GM18861 (cell line): ENCODE data around the gene PUS10.
"Not testable (repeated sequence)": the region's sequence is repeated elsewhere in the genome, so short reads cannot be mapped to it uniquely, and the experiment has no call there.

Experiments used
- ATAC-seq: cut with Tn5 transposase; IDR thresholded peaks from one replicate; pipeline ENCODE4 v1.9.1; 2021; ENCODE audit not compliant: unreplicated experiment

PUS10 gene, protein sequence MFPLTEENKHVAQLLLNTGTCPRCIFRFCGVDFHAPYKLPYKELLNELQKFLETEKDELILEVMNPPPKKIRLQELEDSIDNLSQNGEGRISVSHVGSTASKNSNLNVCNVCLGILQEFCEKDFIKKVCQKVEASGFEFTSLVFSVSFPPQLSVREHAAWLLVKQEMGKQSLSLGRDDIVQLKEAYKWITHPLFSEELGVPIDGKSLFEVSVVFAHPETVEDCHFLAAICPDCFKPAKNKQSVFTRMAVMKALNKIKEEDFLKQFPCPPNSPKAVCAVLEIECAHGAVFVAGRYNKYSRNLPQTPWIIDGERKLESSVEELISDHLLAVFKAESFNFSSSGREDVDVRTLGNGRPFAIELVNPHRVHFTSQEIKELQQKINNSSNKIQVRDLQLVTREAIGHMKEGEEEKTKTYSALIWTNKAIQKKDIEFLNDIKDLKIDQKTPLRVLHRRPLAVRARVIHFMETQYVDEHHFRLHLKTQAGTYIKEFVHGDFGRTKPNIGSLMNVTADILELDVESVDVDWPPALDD

DNA sequence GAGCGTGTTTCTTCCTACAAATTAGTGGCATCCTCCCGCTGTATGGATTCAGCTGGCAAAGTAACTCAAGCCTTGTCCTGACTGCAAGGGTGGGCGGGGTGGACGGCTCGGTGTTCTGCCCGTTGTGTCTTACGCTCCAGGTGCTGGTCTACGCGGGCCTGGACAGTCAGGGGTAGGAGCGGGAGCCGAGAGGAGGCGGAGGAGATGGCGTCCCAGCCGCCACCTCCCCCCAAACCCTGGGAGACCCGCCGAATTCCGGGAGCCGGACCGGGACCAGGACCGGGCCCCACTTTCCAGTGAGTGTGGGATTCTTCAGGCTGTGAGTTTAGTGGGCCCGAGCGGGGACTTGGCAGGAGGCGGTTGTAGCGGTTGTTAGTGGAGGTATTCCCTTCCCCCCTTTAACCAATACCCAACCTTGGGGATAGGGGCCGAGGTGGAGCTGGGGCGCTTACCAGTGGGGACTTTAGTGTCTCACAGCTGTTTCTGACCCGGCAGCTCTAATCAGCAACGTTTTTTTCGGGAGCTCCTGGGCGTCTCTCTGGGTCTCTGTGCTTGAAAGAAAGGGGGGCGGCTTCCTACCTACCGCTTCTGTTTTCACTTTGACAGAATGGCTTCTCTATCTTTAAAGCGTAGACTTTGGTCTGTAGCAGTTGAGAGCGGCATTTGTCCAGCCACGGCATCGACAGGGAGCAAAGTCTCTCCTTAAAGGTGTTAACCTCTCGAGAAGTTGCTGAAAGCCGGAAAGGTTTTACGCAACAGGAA, at the start of gene PUS10, which contains the start of gene PEX13:
Gene PUS10, minus strand, starts transcription at position 700 of the 762 bp plus-strand sequence. CDS start 6,365 bp downstream, outside the sequence.
Gene PEX13, plus strand, starts transcription at position 165 of the 762 bp plus-strand sequence. Its CDS starts 40 bp downstream, at position 205.
- peak; percentile 57 for ATAC-seq

GRCh38 chr2:61065714-61066709, 48.0 kb upstream of the PUS10 start, which contains the start of gene SANBR:
Gene SANBR (plus strand): TSS chr2:61065871. CDS start chr2:61070351, 4,480 bp downstream.
- ATAC-seq: peak; percentile 89

DNA sequence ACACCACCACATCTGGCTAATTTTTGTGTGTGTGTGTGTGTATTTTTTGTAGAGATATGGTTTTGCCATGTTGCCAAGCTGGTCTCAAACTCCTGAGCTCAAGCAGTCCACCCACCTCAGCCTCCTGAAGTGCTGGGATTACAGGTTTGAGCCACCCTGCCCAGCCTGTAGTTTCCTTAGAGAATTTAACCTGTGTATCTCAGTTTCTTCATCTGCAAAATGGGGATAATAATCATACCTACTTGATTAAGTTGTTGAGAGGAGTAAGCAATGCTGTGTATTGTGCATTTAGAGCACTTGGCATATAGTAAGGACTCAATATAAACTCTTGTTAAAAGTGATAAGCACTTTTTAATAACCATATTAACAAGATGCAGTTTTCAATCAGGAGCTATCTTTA, 41.3 kb upstream of the PUS10 start:
- ATAC-seq: no peak

- no peak for ATAC-seq
Observed at GRCh38 chr2:61057562-61057961, 39.5 kb upstream of the PUS10 start.

DNA sequence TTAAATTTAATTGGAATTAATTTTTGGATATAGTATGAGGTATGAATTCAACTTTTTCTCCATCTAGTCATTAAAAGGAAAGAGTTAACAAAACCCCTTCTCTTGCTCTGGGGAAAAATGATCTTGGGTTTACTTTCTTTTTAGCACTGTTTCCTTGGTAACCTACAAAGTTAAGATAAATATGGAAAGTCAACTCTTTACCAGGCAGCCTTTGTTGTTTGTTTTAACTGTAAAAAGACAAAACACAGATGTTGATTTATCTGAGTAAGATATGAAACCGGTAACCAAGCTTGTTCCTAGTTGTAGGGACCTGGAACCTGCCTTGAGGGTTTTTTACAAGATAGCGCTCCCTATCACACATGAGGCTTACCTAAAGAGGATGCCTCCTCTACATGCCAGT, 37.5 kb upstream of the PUS10 start:
- ATAC-seq: no peak

- ATAC-seq: no peak
Observed at GRCh38 chr2:61045999-61046398, 27.9 kb upstream of the PUS10 start.

DNA sequence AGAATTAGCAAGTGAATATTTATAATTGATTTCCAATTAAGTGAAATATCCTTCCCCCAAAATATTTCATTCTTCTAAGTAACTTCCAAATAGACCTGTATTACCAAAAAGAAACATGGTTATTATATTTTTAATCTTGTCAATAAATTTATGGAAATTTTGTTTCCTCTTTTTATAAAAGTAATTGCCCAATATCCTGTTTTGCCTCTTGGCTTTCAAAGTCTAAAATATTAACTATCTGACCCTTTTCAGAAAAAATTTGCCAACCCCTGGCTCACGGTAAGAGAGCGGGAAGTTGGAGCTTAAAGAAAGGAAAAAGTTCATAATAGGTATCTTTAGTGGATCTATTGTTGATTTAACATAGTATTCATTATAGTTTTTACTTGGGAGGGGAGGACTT, 27.2 kb upstream of the PUS10 start:
- no peak for ATAC-seq

GRCh38 chr2:61044636-61045035, 26.6 kb upstream of the PUS10 start:
- no peak for ATAC-seq

DNA sequence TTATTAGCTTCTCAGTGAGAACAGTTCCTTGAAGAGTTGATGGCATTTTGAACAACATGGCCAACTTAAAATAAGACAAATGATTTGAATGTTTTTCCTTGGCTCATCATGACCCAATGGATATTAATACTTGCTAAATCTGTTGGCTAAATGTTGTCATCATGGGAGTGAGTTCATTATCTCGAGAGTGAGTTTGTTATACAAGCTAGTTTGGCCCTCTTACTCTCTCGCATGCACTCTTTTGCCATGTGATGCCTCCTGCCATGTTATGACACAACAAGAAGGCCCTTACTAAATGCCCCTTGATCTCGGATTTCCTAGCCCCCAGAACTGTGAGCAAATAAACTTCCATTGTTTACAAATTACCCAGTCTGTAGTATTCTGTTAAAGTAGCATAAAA, 24.8 kb upstream of the PUS10 start:
- no peak for ATAC-seq

DNA sequence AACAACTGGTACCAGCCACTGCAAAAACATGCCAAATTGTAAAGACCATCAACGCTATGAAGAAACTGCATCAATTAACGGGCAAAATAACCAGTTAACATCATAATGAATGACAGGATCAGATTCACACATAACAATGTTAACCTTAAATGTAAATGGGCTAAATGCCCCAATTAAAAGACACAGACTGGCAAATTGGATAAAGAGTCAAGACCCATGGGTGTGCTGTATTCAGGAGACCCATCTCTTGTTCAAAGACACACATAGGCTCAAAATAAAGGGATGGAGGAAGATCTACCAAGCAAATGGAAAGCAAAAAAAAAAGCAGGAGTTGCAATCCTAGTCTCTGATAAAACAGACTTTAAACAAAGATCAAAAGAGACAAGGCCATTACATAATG, 18.6 kb upstream of the PUS10 start:
- ATAC-seq: not testable (repeated sequence)

GRCh38 chr2:61034592-61034991, 16.5 kb upstream of the PUS10 start:
- not testable (repeated sequence) for ATAC-seq

- no peak for ATAC-seq
Observed at GRCh38 chr2:61029533-61029932, 11.5 kb upstream of the PUS10 start.

GRCh38 chr2:61023670-61024069, 5.6 kb upstream of the PUS10 start:
- no peak for ATAC-seq

DNA sequence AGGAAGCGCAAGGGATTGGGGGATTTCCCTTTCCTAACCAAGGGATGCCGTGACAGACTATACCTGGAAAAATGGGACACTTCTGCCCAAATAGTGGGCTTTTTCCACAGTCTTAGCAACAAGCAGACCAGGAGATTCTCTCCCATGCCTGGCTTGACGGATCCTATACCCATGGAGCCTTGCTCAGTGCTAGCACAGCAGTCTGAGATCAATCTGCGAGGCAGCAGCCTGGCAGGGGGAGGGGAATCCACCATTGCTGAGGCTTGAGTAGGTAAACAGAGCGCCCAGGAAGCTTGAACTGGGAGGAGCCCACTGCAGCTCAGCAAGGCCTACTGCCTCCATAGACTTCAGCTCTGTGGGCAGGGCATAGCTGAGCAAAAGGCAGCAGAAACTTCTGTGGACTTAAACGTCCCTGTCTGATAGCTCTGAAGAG, 3.2 kb upstream of the PUS10 start:
- no peak for ATAC-seq

DNA sequence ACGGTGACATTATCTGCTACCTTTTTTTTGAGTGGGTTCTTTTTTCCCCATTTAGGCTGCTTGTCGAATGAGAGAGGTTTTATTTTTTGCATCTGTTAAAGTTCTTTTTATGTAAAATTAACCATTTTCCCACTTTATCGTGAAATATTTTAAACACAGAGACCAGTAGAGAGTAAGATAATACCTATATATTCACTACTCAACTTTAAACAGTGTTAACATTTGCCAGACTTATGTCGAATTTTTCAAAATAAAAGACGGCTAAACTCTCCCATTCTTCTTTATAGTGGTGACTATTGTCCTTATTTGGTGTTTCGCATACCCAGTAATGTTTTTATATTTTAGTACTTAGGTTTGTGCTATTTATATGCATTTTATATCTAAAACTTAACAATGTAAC, 743 bp upstream of the PUS10 start:
- ATAC-seq: no peak

DNA sequence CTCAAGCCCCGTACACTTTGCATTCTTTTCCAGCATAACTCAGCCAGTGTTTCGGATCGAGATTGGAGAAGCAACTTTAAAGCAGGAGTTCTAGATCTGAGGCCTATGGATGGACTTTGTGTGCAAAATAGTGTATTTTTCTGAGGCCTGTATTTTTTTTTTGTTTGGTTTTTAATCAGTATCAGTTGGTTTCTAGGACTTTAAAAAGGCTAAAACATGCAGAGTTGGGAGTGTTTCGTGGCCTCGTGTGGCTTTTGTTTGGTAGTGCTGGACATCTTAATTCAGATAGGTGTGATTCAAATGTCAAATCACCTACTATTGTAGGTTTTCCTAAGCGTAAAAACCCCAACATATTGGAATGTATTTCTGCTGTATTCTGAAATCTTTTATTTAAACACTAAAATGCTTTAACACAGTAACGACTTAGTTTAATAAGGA, 282 bp upstream of the PUS10 start:
- ATAC-seq: peak; percentile 4

DNA sequence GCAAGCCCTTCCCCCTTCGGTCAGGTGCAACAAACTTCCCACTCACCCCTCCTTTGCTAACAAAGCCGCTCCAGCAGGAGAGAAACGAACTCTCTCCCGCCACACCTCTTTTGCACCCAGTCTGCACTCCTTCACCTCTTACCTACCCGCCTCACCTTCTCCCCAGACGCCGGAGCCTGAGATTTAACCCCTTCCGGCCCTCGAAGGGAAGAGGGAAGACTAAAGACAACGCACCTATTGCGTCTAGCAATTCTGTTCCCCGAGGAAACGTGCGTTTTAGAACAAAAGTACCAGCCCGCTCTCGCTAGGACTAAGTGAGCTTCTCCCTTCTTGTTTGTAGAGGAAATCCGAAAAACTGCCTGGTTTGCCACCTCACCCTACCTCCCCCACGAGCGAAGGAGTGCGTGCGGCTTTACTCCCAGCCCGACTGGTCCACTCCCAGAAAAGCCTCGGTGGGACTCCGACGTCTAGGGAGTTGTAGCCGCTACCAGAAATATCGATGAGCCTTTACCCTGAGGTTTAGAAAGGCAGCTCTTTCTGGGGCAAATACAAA, 976 bp downstream of the PUS10 start:
- peak; percentile 46 for ATAC-seq

GRCh38 chr2:61016392-61017002, 1.6 kb downstream of the PUS10 start:
- ATAC-seq: peak; percentile 8

- no peak for ATAC-seq
Observed at GRCh38 chr2:61015976-61016375, 2.1 kb downstream of the PUS10 start.

- ATAC-seq: no peak
Observed at GRCh38 chr2:61014763-61015162, 3.3 kb downstream of the PUS10 start.
